Measurements from ENCODE around the gene PON1.

Gene PON1

GRCh38 chr7:95342642-95343307 is 18.4 kb upstream of the PON1 start:
- peak; percentile 60; the same call in 2 of the 3 replicates for ATAC-seq
- no peak for TF ChIP-seq POU6F1 (CRISPR knock-in tag; IDR thresholded peaks at IDR 0.05; ENCODE audit: borderline replicate concordance, low read depth)
- TF ChIP-seq ZNF70 (CRISPR knock-in tag; IDR thresholded peaks at IDR 0.05), result no peak
- TF ChIP-seq ZFP30 (CRISPR knock-in tag; IDR thresholded peaks at IDR 0.05), result no peak
- no peak for TF ChIP-seq OSR1 (CRISPR knock-in tag; IDR thresholded peaks at IDR 0.05)
- no peak for TF ChIP-seq GLIS3 (CRISPR knock-in tag; IDR thresholded peaks at IDR 0.05)
- TF ChIP-seq, protein P1, sequence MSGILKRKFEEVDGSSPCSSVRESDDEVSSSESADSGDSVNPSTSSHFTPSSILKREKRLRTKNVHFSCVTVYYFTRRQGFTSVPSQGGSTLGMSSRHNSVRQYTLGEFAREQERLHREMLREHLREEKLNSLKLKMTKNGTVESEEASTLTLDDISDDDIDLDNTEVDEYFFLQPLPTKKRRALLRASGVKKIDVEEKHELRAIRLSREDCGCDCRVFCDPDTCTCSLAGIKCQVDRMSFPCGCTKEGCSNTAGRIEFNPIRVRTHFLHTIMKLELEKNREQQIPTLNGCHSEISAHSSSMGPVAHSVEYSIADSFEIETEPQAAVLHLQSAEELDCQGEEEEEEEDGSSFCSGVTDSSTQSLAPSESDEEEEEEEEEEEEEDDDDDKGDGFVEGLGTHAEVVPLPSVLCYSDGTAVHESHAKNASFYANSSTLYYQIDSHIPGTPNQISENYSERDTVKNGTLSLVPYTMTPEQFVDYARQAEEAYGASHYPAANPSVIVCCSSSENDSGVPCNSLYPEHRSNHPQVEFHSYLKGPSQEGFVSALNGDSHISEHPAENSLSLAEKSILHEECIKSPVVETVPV (CRISPR knock-in tag; IDR thresholded peaks at IDR 0.05), result no peak
- TF ChIP-seq PPARA (CRISPR knock-in tag; IDR thresholded peaks at IDR 0.05; ENCODE audit: borderline replicate concordance), result no peak
- TF ChIP-seq PATZ1 (CRISPR knock-in tag; IDR thresholded peaks at IDR 0.05; ENCODE audit: borderline replicate concordance), result no peak
- TF ChIP-seq ZC3H10 (CRISPR knock-in tag; IDR thresholded peaks at IDR 0.05), result no peak
- no peak for TF ChIP-seq TOX (CRISPR knock-in tag; IDR thresholded peaks at IDR 0.05; ENCODE audit: borderline replicate concordance)
- TF ChIP-seq CREB5 (CRISPR knock-in tag; IDR thresholded peaks at IDR 0.05; ENCODE audit: low read depth), result no peak
- TF ChIP-seq ISL1 (CRISPR knock-in tag; IDR thresholded peaks at IDR 0.05), result no peak
- TF ChIP-seq BACH2 (CRISPR knock-in tag; IDR thresholded peaks at IDR 0.05; ENCODE audit: borderline replicate concordance), result no peak
- TF ChIP-seq ZFP3 (CRISPR knock-in tag; IDR thresholded peaks at IDR 0.05), result no peak
- no peak for TF ChIP-seq ARNTL (CRISPR knock-in tag; IDR thresholded peaks at IDR 0.05; ENCODE audit: borderline replicate concordance, low read depth)
- no peak for TF ChIP-seq ZNF8 (CRISPR knock-in tag; IDR thresholded peaks at IDR 0.05)
- no peak for TF ChIP-seq CSDC2 (CRISPR knock-in tag; IDR thresholded peaks at IDR 0.05)
- no peak for TF ChIP-seq TSHZ2 (CRISPR knock-in tag; IDR thresholded peaks at IDR 0.05)
- TF ChIP-seq ESRRG (CRISPR knock-in tag; IDR thresholded peaks at IDR 0.05), result no peak

- ATAC-seq, result no peak
- TF ChIP-seq CREB5 (CRISPR knock-in tag; IDR thresholded peaks at IDR 0.05; ENCODE audit: low read depth) (no peak), BACH2 (CRISPR knock-in tag; IDR thresholded peaks at IDR 0.05; ENCODE audit: borderline replicate concordance) (no peak), RARB (CRISPR knock-in tag; IDR thresholded peaks at IDR 0.05) (no peak), SNAI2 (CRISPR knock-in tag; IDR thresholded peaks at IDR 0.05) (no peak), ZNF70 (CRISPR knock-in tag; IDR thresholded peaks at IDR 0.05) (no peak), OSR1 (CRISPR knock-in tag; IDR thresholded peaks at IDR 0.05) (no peak), TSHZ2 (CRISPR knock-in tag; IDR thresholded peaks at IDR 0.05) (no peak), ZFP30 (CRISPR knock-in tag; IDR thresholded peaks at IDR 0.05) (no peak), TOX (CRISPR knock-in tag; IDR thresholded peaks at IDR 0.05; ENCODE audit: borderline replicate concordance) (no peak), PATZ1 (CRISPR knock-in tag; IDR thresholded peaks at IDR 0.05; ENCODE audit: borderline replicate concordance) (no peak), ZC3H10 (CRISPR knock-in tag; IDR thresholded peaks at IDR 0.05) (no peak), ARNTL (CRISPR knock-in tag; IDR thresholded peaks at IDR 0.05; ENCODE audit: borderline replicate concordance, low read depth) (no peak), ESRRG (CRISPR knock-in tag; IDR thresholded peaks at IDR 0.05) (no peak), ISL1 (CRISPR knock-in tag; IDR thresholded peaks at IDR 0.05) (no peak)
Measured at GRCh38 chr7:95342029-95342428, 17.7 kb upstream of the PON1 start.

All from SK-N-SH treated with all-trans-retinoic acid at 6 μM for 48 hours (cell line).